ENCODE measurements around the gene PHLPP1.

PHLPP1 gene

GRCh38 chr18:62710417-62710816 is 4.9 kb upstream of the PHLPP1 start:
- Histone ChIP-seq H3K4me1 (ENCODE audit: low read depth, poor library complexity, severe bottlenecking) (peaks cover 4% of the 10 kb centered on the region), H3K27ac (no peak overlapping the region), H3K27me3 (ENCODE audit: insufficient read depth, low read depth) (no peaks in the 10 kb centered on the region), H4K20me1 (ENCODE audit: insufficient read depth) (no peaks in the 10 kb centered on the region), H3K4me3 (IDR thresholded peaks at IDR 0.05; ENCODE audit: insufficient read depth, low read depth, low read length) (no peak overlapping the region), H3K9ac (no peak overlapping the region), H3K36me3 (ENCODE audit: insufficient read depth) (no peaks in the 10 kb centered on the region), H3K79me2 (ENCODE audit: insufficient read depth, low read depth) (no peaks in the 10 kb centered on the region), H2AFZ (ENCODE audit: low read depth) (no peak overlapping the region), H3K4me2 (no peak overlapping the region)
- TF ChIP-seq, protein P1, sequence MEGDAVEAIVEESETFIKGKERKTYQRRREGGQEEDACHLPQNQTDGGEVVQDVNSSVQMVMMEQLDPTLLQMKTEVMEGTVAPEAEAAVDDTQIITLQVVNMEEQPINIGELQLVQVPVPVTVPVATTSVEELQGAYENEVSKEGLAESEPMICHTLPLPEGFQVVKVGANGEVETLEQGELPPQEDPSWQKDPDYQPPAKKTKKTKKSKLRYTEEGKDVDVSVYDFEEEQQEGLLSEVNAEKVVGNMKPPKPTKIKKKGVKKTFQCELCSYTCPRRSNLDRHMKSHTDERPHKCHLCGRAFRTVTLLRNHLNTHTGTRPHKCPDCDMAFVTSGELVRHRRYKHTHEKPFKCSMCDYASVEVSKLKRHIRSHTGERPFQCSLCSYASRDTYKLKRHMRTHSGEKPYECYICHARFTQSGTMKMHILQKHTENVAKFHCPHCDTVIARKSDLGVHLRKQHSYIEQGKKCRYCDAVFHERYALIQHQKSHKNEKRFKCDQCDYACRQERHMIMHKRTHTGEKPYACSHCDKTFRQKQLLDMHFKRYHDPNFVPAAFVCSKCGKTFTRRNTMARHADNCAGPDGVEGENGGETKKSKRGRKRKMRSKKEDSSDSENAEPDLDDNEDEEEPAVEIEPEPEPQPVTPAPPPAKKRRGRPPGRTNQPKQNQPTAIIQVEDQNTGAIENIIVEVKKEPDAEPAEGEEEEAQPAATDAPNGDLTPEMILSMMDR (conservative IDR thresholded peaks at IDR 0.05; ENCODE audit: low read depth, low read length), result no peak

DNA sequence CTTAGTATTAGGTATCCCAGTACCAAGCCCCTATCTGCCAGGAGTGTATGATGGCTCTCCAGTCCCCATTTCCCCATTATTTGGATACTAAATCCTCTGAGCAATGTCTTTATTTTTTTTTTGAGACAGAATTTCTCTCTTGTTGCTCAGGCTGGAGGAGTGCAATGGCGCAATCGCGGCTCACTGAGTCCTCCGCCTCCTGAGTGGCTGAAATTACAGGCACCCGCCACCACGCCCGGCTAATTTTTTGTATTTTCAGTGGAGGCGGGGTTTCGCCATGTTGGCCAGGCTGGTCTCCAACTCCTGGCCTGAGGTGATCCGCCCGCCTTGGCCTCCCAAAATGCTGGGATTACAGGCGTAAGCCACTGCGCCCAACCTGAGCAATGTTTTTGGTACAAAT is 3.6 kb upstream of the PHLPP1 start:
- H3K4me1 ChIP-seq (ENCODE audit: low read depth, poor library complexity, severe bottlenecking), result peaks cover 4% of the 10 kb centered on the region
- no peak overlapping the region for H3K27ac ChIP-seq
- H3K4me2 ChIP-seq, result no peak overlapping the region
- TF ChIP-seq, protein P1 (conservative IDR thresholded peaks at IDR 0.05; ENCODE audit: low read depth, low read length), result no peak
- no peaks in the 10 kb centered on the region for H3K79me2 ChIP-seq (ENCODE audit: insufficient read depth, low read depth)
- H2AFZ ChIP-seq (ENCODE audit: low read depth), result no peak overlapping the region
- no peak overlapping the region for H3K9ac ChIP-seq
- H4K20me1 ChIP-seq (ENCODE audit: insufficient read depth), result no peaks in the 10 kb centered on the region
- no peaks in the 10 kb centered on the region for H3K27me3 ChIP-seq (ENCODE audit: insufficient read depth, low read depth)
- H3K4me3 ChIP-seq (IDR thresholded peaks at IDR 0.05; ENCODE audit: insufficient read depth, low read depth, low read length), result no peak overlapping the region
- H3K36me3 ChIP-seq (ENCODE audit: insufficient read depth), result no peaks in the 10 kb centered on the region

DNA sequence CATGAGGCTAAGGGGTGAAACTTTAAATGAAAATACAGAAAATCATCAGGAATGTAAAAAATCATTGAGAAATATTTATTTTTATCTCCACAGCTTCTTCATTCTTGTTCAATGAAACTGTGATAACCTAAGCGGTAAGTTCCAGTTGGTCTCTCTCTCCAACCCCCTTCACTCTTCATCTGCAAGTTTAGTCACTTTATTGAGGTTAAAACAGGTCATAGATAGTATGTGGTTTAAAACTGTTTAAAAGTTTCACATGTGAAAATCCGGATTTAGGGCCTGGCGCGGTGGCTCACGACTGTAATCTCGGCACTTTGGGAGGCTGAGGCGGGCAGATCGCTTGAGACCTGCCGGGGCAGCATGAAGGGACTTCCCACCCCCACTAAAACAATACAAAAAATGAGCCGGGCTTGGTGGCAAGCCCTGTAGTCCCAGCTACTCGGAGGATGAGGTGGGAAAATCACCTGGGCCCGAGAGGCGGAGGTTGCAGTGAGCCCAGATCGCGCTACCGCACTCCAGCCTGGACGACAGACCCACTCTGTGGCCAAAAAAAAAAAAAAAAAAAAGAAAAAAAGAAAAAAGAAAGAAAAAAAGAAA is 1.6 kb upstream of the PHLPP1 start:
- no peak overlapping the region for H3K27ac ChIP-seq
- no peak overlapping the region for H3K9ac ChIP-seq
- no peaks in the 10 kb centered on the region for H4K20me1 ChIP-seq (ENCODE audit: insufficient read depth)
- peaks cover 18% of the 10 kb centered on the region for H3K79me2 ChIP-seq (ENCODE audit: insufficient read depth, low read depth)
- no peaks in the 10 kb centered on the region for H3K27me3 ChIP-seq (ENCODE audit: insufficient read depth, low read depth)
- H3K4me3 ChIP-seq (IDR thresholded peaks at IDR 0.05; ENCODE audit: insufficient read depth, low read depth, low read length), result no peak overlapping the region
- H2AFZ ChIP-seq (ENCODE audit: low read depth), result no peak overlapping the region
- peaks cover 13% of the 10 kb centered on the region for H3K4me1 ChIP-seq (ENCODE audit: low read depth, poor library complexity, severe bottlenecking)
- H3K4me2 ChIP-seq, result no peak overlapping the region
- no peaks in the 10 kb centered on the region for H3K36me3 ChIP-seq (ENCODE audit: insufficient read depth)
- TF ChIP-seq, protein P1 (conservative IDR thresholded peaks at IDR 0.05; ENCODE audit: low read depth, low read length), result no peak

DNA sequence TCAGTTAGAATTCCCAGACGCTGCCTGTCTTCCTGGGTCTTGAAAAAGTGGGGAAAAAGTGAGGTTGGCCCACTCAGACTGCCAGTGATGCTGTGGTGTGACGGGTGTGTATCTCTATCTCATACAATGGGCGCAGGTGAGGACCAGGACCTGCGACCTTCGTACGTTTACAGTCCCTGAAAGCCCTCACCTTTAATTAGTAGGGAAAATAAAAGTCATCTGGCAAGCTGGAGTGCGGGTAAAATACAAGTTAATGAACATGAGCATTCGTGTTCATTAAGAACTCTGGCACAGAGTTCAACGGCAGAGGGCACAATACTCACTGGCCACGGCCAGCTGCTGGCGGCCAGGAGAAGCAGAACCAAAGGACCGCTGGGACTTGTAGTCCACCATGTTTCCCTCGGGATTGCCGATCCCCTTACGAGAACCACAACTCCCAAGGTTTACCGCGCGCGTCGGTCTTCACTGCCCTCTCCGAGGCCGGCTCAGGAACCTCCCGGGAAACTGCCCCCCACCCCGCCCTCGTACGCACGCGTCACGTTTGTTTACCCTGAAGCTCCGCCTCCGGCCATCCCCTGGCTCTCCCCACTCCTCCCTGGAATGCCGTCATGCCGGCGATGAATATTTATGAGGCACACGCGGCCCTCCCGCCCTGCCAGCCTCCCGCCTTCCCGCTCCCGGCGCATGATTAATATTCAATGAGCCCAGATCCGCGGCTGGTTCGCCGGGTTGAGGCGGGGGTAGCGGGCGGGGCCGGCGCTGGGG is 488 bp upstream of the PHLPP1 start:
- Histone ChIP-seq H3K4me2 (peak overlapping the region; percentile 77), H3K36me3 (ENCODE audit: insufficient read depth) (no peaks in the 10 kb centered on the region), H3K79me2 (ENCODE audit: insufficient read depth, low read depth) (peaks cover 29% of the 10 kb centered on the region), H3K27ac (peak overlapping the region; percentile 54; the same call in 1 of the 2 replicates), H3K27me3 (ENCODE audit: insufficient read depth, low read depth) (no peaks in the 10 kb centered on the region), H3K4me1 (ENCODE audit: low read depth, poor library complexity, severe bottlenecking) (peaks cover 24% of the 10 kb centered on the region), H2AFZ (ENCODE audit: low read depth) (peak overlapping the region; percentile 84), H3K4me3 (IDR thresholded peaks at IDR 0.05; ENCODE audit: insufficient read depth, low read depth, low read length) (no peak overlapping the region), H3K9ac (peak overlapping the region; percentile 69), H4K20me1 (ENCODE audit: insufficient read depth) (no peaks in the 10 kb centered on the region)
- TF ChIP-seq, protein P1 (conservative IDR thresholded peaks at IDR 0.05; ENCODE audit: low read depth, low read length), result peak; percentile 72

Data from KMS-11 (cell line).